ENCODE measurements around the gene CAMSAP2. TPM values are rescaled to one million over a fixed set of nuclear protein-coding genes. Genes with fewer than 3 reads are reported as not detected.

CAMSAP2 gene
- total RNA-seq, 1 experiment from 2014 or later, result 25.0 TPM

DNA sequence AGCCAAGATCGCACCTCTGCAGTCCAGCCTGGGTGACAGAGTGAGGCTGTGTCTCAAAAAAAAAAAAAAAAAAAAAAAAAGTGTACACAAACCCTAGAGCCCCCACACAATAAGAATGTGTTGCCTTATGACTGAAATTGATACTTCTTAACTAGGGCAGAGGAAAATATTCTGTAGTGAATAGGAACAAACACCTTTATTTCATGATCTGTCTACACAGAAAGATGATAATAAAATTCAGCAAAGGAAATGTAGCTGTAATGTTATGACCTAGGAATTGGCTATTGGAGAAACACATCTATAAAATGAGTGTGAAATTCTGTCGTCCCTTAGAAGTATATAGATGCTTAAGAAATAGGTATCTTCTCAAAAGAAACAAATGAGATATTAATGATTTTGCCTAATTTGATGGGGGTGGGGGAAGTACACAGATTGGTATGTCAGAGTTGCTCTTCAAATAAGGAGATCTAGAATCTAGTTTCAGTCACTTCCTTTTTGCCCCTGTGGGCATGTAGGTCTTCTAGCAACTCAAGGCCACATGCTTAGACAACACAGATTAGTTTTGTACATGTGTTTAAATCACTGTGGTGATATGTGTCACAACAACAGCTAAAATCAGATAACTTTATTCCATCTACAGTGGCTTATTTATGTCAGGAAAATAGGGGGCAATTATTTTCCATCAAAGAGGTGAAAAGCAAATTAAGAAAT is 123.4 kb downstream of the CAMSAP2 start:
- Histone ChIP-seq H2AFZ (ENCODE audit: low read depth, low read length, poor library complexity, severe bottlenecking) (no peak overlapping the region), H3K9ac (ENCODE audit: low read length) (no peak overlapping the region), H3K4me1 (ENCODE audit: control insufficient read depth in 1 of 2, insufficient read depth in 2 of 2, low read length in 2 of 2) (no peaks in the 10 kb centered on the region), H3K36me3 (ENCODE audit: control insufficient read depth in 1 of 2, insufficient read depth in 2 of 2, low read length in 2 of 2) (peaks cover 0 to 9% of the 10 kb centered on the region in 2 experiments; a peak in 1 of 4 replicates), H3K9me2 (ENCODE audit: insufficient read depth) (no peaks in the 10 kb centered on the region), H3K9me3 (ENCODE audit: control insufficient read depth in 1 of 2, insufficient read depth in 1 of 2, low read depth in 1 of 2, low read length in 2 of 2) (no peaks in the 10 kb centered on the region), H3K4me2 (ENCODE audit: low read length) (no peak overlapping the region), H3K79me2 (ENCODE audit: insufficient read depth, low read length) (no peaks in the 10 kb centered on the region), H3K4me3 (replicated peaks in 1 of 2; ENCODE audit: low read depth in 1 of 2, low read length in 2 of 2) (no peak overlapping the region), H3K27ac (ENCODE audit: low read depth, low read length) (no peak overlapping the region), H3K27me3 (ENCODE audit: insufficient read depth, low read length) (no peaks in the 10 kb centered on the region), H4K20me1 (ENCODE audit: insufficient read depth) (no peaks in the 10 kb centered on the region)
- ChIA-PET POLR2A (no interaction called here), CTCF (no interaction called here), RAD21 (ENCODE audit: low non-redundant PET in 1 of 2, low total read pairs in 2 of 2, uncharacterized antibody in 2 of 2, unreplicated experiment in 2 of 2) (interaction anchor here in 1 of 2 experiments (0.6 kb wide), 1 partner anchor 326 kb away, joined by 3 read pairs; no protein-coding TSS in a partner anchor)
- intact Hi-C loops (cut with micrococcal nuclease), result no loop called here
- ATAC-seq, result no peak
- no peak for DNase-seq (ENCODE audit: low read depth, low spot score)
- BruUV-seq (replicated peaks), result no TSS peak
- TF ChIP-seq JUND (IDR thresholded peaks at IDR 0.05), result no peak
- TF ChIP-seq, protein P1, sequence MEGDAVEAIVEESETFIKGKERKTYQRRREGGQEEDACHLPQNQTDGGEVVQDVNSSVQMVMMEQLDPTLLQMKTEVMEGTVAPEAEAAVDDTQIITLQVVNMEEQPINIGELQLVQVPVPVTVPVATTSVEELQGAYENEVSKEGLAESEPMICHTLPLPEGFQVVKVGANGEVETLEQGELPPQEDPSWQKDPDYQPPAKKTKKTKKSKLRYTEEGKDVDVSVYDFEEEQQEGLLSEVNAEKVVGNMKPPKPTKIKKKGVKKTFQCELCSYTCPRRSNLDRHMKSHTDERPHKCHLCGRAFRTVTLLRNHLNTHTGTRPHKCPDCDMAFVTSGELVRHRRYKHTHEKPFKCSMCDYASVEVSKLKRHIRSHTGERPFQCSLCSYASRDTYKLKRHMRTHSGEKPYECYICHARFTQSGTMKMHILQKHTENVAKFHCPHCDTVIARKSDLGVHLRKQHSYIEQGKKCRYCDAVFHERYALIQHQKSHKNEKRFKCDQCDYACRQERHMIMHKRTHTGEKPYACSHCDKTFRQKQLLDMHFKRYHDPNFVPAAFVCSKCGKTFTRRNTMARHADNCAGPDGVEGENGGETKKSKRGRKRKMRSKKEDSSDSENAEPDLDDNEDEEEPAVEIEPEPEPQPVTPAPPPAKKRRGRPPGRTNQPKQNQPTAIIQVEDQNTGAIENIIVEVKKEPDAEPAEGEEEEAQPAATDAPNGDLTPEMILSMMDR (IDR thresholded peaks at IDR 0.05 in 2 of 3, conservative IDR thresholded peaks at IDR 0.05 in 1 of 3; ENCODE audit: borderline replicate concordance in 1 of 3, insufficient read depth in 1 of 3, low read depth in 2 of 3, low read length in 2 of 3), result no peak
- no peak for TF ChIP-seq ELF1 (IDR thresholded peaks at IDR 0.05; ENCODE audit: borderline replicate concordance, low read depth)
- TF ChIP-seq CEBPB (IDR thresholded peaks at IDR 0.05; ENCODE audit: low read depth), result no peak
- TF ChIP-seq, protein P2, sequence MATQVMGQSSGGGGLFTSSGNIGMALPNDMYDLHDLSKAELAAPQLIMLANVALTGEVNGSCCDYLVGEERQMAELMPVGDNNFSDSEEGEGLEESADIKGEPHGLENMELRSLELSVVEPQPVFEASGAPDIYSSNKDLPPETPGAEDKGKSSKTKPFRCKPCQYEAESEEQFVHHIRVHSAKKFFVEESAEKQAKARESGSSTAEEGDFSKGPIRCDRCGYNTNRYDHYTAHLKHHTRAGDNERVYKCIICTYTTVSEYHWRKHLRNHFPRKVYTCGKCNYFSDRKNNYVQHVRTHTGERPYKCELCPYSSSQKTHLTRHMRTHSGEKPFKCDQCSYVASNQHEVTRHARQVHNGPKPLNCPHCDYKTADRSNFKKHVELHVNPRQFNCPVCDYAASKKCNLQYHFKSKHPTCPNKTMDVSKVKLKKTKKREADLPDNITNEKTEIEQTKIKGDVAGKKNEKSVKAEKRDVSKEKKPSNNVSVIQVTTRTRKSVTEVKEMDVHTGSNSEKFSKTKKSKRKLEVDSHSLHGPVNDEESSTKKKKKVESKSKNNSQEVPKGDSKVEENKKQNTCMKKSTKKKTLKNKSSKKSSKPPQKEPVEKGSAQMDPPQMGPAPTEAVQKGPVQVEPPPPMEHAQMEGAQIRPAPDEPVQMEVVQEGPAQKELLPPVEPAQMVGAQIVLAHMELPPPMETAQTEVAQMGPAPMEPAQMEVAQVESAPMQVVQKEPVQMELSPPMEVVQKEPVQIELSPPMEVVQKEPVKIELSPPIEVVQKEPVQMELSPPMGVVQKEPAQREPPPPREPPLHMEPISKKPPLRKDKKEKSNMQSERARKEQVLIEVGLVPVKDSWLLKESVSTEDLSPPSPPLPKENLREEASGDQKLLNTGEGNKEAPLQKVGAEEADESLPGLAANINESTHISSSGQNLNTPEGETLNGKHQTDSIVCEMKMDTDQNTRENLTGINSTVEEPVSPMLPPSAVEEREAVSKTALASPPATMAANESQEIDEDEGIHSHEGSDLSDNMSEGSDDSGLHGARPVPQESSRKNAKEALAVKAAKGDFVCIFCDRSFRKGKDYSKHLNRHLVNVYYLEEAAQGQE (IDR thresholded peaks at IDR 0.05; ENCODE audit: low read depth), result no peak
- no peak for TF ChIP-seq SIN3A (IDR thresholded peaks at IDR 0.05; ENCODE audit: low read depth)
- TF ChIP-seq RAD21 (IDR thresholded peaks at IDR 0.05; ENCODE audit: low read depth), result no peak
- no peak for TF ChIP-seq SP1 (IDR thresholded peaks at IDR 0.05; ENCODE audit: low read depth)
- TF ChIP-seq ZFX (IDR thresholded peaks at IDR 0.05), result no peak
- no peak for TF ChIP-seq EGR1 (IDR thresholded peaks at IDR 0.05; ENCODE audit: low read depth)
- TF ChIP-seq ZNF274 (IDR thresholded peaks at IDR 0.05; ENCODE audit: low read depth, low read length), result no peak
- TF ChIP-seq YY1 (IDR thresholded peaks at IDR 0.05; ENCODE audit: extremely low read depth, insufficient replicate concordance, low read depth, low read length), result no peak
- TF ChIP-seq, protein P3, sequence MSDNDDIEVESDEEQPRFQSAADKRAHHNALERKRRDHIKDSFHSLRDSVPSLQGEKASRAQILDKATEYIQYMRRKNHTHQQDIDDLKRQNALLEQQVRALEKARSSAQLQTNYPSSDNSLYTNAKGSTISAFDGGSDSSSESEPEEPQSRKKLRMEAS (IDR thresholded peaks at IDR 0.05), result no peak
- TF ChIP-seq, protein P4, sequence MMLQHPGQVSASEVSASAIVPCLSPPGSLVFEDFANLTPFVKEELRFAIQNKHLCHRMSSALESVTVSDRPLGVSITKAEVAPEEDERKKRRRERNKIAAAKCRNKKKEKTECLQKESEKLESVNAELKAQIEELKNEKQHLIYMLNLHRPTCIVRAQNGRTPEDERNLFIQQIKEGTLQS (IDR thresholded peaks at IDR 0.05), result no peak
- no peak for TF ChIP-seq POLR2AphosphoS5 (IDR thresholded peaks at IDR 0.05; ENCODE audit: low read depth, low read length)
- no peak for TF ChIP-seq EZH2phosphoT487 (IDR thresholded peaks at IDR 0.05; ENCODE audit: borderline replicate concordance)
